MM.1S (cell line): Measurements from ENCODE around the gene CCZ1B.
"Not testable (repeated sequence)": the region's sequence is repeated elsewhere in the genome, so short reads cannot be mapped to it uniquely, and the experiment has no call there.

Experiments
- CTCF ChIP-seq: fragments of 300-600 bp; sonication (generic); IDR thresholded peaks from 2 replicates; pipeline ENCODE4 v1.5.1; 2016; ENCODE audit warnings: antibody characterized with exemption, low read length, mixed read lengths
- EZH2 ChIP-seq: fragments of 300-600 bp; sonication (generic); optimal IDR thresholded peaks from 2 replicates; pipeline ENCODE3; 2017; ENCODE audit warnings: low read depth, mild to moderate bottlenecking, antibody characterized with exemption, low read length, mixed read lengths
- EZH2phosphoT487 ChIP-seq: fragments of 300-600 bp; sonication (generic); IDR thresholded peaks from 2 replicates; pipeline ENCODE4 v1.6.1; 2018; ENCODE audit warnings: antibody characterized with exemption, low read length

DNA sequence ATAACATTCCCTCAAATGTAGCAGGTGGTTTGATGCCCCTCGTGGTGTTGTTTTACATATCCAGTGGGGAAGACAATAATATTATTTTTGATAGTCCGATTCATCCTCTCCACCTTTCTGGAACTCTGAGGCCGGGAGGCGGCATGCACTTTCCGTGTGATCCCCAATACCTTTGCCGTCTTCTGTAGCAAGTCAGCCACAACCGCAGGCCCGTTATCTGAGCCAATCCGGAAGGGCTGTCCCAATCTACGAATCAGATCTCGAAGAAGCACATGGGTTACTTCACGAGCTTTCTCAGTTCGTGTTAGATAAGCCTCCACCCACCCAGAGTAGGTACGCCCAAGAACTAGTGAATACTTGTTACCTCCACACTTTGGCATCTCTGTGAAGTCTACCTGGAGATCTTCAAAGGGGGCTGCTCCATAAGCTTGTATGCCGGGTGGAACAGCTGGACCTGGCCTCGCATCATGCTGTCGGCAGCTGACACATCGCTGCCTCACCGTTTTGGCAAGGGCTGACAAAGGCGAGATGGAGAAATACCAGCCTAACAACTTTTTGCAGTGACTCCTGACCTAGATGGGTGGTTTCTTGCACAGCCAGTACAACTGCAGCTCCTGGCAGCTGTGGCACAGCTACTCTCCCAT lies 16.3 kb upstream of the CCZ1B start:
- TF ChIP-seq CTCF, EZH2, EZH2phosphoT487: not testable (repeated sequence)
